ENCODE results near the gene RBKS. TPM values are rescaled to one million over a fixed set of nuclear protein-coding genes. Genes with fewer than 3 reads are reported as not detected.

The RBKS gene
- total RNA-seq, 1 donor from 2014 or later = 2.0 TPM

DNA sequence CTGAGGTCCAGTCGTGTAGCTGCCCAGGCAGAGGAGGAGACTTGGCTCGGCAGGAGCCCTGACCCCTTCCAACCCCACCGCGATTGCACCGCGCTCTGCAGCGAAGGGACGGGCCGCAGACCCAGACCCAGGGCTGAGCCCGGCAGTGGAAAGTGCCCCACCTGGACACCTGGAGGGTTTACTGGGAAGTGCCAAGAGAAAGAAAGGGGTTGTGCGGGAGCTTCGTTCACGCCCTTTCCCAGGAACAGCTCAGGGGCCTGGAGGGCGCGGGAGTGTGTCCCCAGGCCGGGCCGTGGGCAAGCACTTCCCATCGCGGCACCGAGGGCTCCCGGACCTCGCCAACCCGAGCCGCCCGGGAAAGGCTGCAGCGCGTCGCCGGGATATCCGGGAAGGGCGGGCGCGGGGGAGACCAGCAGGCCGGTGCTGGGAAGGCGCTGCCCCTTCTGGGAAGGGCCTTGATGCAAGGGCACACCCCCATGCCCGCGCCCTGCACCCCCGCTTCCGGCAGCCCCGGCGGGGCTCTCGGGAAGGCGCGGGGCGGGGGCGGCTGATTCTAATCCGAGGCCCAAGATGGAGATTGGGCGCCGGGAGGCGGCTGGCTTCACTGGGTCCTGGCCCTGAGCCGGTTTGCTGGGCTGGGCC lies 154.8 kb downstream of the RBKS start:
- Mint-ChIP-seq H3K4me3 (ENCODE audit: unreplicated experiment) (peak overlapping the region; percentile 52), H3K36me3 (ENCODE audit: low read depth, unreplicated experiment) (peaks cover 4% of the 10 kb centered on the region), H3K27ac (ENCODE audit: unreplicated experiment) (peak overlapping the region; percentile 54), H3K27me3 (ENCODE audit: unreplicated experiment) (no peaks in the 10 kb centered on the region), H3K9me3 (ENCODE audit: unreplicated experiment) (no peaks in the 10 kb centered on the region), H3K4me1 (ENCODE audit: unreplicated experiment) (peaks cover 33% of the 10 kb centered on the region)
- TF ChIP-seq, protein P1, sequence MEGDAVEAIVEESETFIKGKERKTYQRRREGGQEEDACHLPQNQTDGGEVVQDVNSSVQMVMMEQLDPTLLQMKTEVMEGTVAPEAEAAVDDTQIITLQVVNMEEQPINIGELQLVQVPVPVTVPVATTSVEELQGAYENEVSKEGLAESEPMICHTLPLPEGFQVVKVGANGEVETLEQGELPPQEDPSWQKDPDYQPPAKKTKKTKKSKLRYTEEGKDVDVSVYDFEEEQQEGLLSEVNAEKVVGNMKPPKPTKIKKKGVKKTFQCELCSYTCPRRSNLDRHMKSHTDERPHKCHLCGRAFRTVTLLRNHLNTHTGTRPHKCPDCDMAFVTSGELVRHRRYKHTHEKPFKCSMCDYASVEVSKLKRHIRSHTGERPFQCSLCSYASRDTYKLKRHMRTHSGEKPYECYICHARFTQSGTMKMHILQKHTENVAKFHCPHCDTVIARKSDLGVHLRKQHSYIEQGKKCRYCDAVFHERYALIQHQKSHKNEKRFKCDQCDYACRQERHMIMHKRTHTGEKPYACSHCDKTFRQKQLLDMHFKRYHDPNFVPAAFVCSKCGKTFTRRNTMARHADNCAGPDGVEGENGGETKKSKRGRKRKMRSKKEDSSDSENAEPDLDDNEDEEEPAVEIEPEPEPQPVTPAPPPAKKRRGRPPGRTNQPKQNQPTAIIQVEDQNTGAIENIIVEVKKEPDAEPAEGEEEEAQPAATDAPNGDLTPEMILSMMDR (IDR thresholded peaks at IDR 0.05; ENCODE audit: unreplicated experiment) = no peak
- DNase-seq (ENCODE audit: low spot score) = peak; percentile 63

DNA sequence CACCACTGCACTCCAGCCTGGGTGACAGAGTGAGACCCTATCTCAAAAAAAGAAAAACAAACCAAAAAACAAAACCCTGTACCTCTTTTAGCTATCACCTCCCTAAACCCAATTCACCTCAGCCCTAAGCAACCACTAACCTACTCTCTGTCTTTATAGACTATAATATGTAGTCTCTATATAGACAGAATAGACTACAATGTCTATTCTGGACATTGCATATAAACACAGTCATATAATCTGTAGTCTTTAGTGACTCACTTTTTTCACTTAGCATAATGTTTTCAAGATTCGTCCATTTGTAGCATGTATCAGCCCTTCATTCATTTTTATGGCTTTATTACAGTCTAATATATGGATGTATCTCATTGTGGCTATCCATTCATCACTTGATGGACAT lies 155.9 kb downstream of the RBKS start:
- no peak overlapping the region for H3K4me3 Mint-ChIP-seq (ENCODE audit: unreplicated experiment)
- peaks cover 42% of the 10 kb centered on the region for H3K4me1 Mint-ChIP-seq (ENCODE audit: unreplicated experiment)
- DNase-seq (ENCODE audit: low spot score) = no peak
- peaks cover 4% of the 10 kb centered on the region for H3K36me3 Mint-ChIP-seq (ENCODE audit: low read depth, unreplicated experiment)
- H3K9me3 Mint-ChIP-seq (ENCODE audit: unreplicated experiment) = no peaks in the 10 kb centered on the region
- H3K27ac Mint-ChIP-seq (ENCODE audit: unreplicated experiment) = no peak overlapping the region
- no peaks in the 10 kb centered on the region for H3K27me3 Mint-ChIP-seq (ENCODE audit: unreplicated experiment)
- TF ChIP-seq, protein P1 (IDR thresholded peaks at IDR 0.05; ENCODE audit: unreplicated experiment) = no peak

Other genes starting within 250 kb of the RBKS start
- gene SUPT7L, start 226.8 kb downstream of the RBKS start, total RNA-seq (ENCODE audit: unreplicated experiment) = 39.1 TPM
- gene SLC4A1AP, start 226.5 kb downstream of the RBKS start, total RNA-seq (ENCODE audit: unreplicated experiment) = 19.8 TPM
- 52.0 TPM for gene MRPL33, start 118.7 kb downstream of the RBKS start, total RNA-seq (ENCODE audit: unreplicated experiment)
- 40.2 TPM for gene BABAM2, start 342 bp upstream of the RBKS start, total RNA-seq (ENCODE audit: unreplicated experiment)